NCI-H526 (cell line): ENCODE data around the gene CITED2.

Experiments
- DNase-seq, 2 experiments: peaks; one replicate each; lab custom pipeline; 2025; lab: John Stamatoyannopoulos, UW

CITED2 gene

GRCh38 chr6:139330306-139330705 lies 44.1 kb downstream of the CITED2 start:
- DNase-seq: no peak

GRCh38 chr6:139329224-139329623 lies 45.2 kb downstream of the CITED2 start:
- no peak for DNase-seq

- peak in 1 of 2 experiments; percentile 3 for DNase-seq
Observed at GRCh38 chr6:139327038-139327437, 47.4 kb downstream of the CITED2 start.

- DNase-seq: no peak
Observed at GRCh38 chr6:139325686-139326085, 48.8 kb downstream of the CITED2 start.

GRCh38 chr6:139325125-139325524 lies 49.3 kb downstream of the CITED2 start:
- no peak for DNase-seq

GRCh38 chr6:139324301-139324555 lies 50.2 kb downstream of the CITED2 start:
- no peak for DNase-seq

- DNase-seq: no peak
Observed at GRCh38 chr6:139323511-139324300, 50.7 kb downstream of the CITED2 start.
